Stimulated activated CD4-positive, alpha-beta T cell treated with anti-CD3 and anti-CD28 coated beads, TNF-alpha, amount 100 ng/mL, for 4 hours (primary cell): ENCODE data around the gene CCDC80.
"Not testable (repeated sequence)": the region's sequence is repeated elsewhere in the genome, so short reads cannot be mapped to it uniquely, and the experiment has no call there.

Source experiments
- DNase-seq, 3 experiments: peaks; one replicate each; pipeline ENCODE4 v3.0.0-alpha.2; 2020; ENCODE audit warnings: low read depth in 3 of 3

The CCDC80 gene

GRCh38 chr3:112593258-112593657, 47.7 kb downstream of the CCDC80 start:
- DNase-seq = no peak

GRCh38 chr3:112587336-112587735, 53.6 kb downstream of the CCDC80 start:
- DNase-seq = no peak

GRCh38 chr3:112585782-112586181, 55.2 kb downstream of the CCDC80 start:
- DNase-seq = no peak

- DNase-seq = no peak
Measured at GRCh38 chr3:112583105-112583504, 57.8 kb downstream of the CCDC80 start.

GRCh38 chr3:112582244-112582874, 58.6 kb downstream of the CCDC80 start:
- no peak for DNase-seq

- DNase-seq = no peak
Measured at GRCh38 chr3:112579697-112580096, 61.2 kb downstream of the CCDC80 start.

GRCh38 chr3:112579232-112579631, 61.7 kb downstream of the CCDC80 start:
- no peak for DNase-seq

GRCh38 chr3:112572701-112573100, 68.2 kb downstream of the CCDC80 start:
- DNase-seq = no peak

GRCh38 chr3:112569265-112569664, 71.7 kb downstream of the CCDC80 start:
- no peak for DNase-seq

- no peak for DNase-seq
Measured at GRCh38 chr3:112568642-112569041, 72.3 kb downstream of the CCDC80 start.

GRCh38 chr3:112564940-112565305, 76.0 kb downstream of the CCDC80 start:
- no peak for DNase-seq

- not testable (repeated sequence) for DNase-seq
Measured at GRCh38 chr3:112564247-112564939, 76.5 kb downstream of the CCDC80 start.

GRCh38 chr3:112561734-112562529, 79.0 kb downstream of the CCDC80 start, which contains the start of the genes ATG3 and SLC35A5:
TSS of gene ATG3 (minus strand) at chr3:112561962. CDS start at chr3:112561528, 434 bp downstream.
TSS of gene SLC35A5 (plus strand) at chr3:112562045. CDS start at chr3:112563404, 1,359 bp downstream.
- peak; percentile 93 to 98 (median 97) for DNase-seq

GRCh38 chr3:112561484-112561733, 79.5 kb downstream of the CCDC80 start:
- peak in 1 of 3 experiments; percentile 62 for DNase-seq

- DNase-seq = peak; percentile 16 to 41 (median 26)
Measured at GRCh38 chr3:112560721-112561483, 80.0 kb downstream of the CCDC80 start.

- no peak for DNase-seq
Measured at GRCh38 chr3:112560307-112560706, 80.6 kb downstream of the CCDC80 start.

GRCh38 chr3:112557976-112558375, 83.0 kb downstream of the CCDC80 start:
- DNase-seq = no peak

GRCh38 chr3:112555535-112556170, 85.3 kb downstream of the CCDC80 start:
- DNase-seq = no peak

- DNase-seq = no peak
Measured at GRCh38 chr3:112550859-112551258, 90.1 kb downstream of the CCDC80 start.
